NCI-H526 (cell line): Measurements from ENCODE around the gene HOXD9.

Experiments used
- DNase-seq, 2 experiments: peaks; one replicate each; lab custom pipeline; 2025; lab: John Stamatoyannopoulos, UW

HOXD9 gene

GRCh38 chr2:176165370-176166050 lies 43.0 kb downstream of the HOXD9 start:
- DNase-seq: no peak

- no peak for DNase-seq
Observed at GRCh38 chr2:176166272-176166671, 43.8 kb downstream of the HOXD9 start.

- DNase-seq: no peak
Observed at GRCh38 chr2:176167398-176167797, 44.9 kb downstream of the HOXD9 start.

DNA sequence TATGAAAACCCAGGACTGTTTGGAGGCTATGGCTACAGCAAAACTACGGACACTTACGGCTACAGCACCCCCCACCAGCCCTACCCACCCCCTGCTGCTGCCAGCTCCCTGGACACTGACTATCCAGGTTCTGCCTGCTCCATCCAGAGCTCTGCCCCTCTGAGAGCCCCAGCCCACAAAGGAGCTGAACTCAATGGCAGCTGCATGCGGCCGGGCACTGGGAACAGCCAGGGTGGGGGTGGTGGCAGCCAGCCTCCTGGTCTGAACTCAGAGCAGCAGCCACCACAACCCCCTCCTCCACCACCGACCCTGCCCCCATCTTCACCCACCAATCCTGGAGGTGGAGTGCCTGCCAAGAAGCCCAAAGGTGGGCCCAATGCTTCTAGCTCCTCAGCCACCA lies 46.7 kb downstream of the HOXD9 start:
- no peak for DNase-seq

DNA sequence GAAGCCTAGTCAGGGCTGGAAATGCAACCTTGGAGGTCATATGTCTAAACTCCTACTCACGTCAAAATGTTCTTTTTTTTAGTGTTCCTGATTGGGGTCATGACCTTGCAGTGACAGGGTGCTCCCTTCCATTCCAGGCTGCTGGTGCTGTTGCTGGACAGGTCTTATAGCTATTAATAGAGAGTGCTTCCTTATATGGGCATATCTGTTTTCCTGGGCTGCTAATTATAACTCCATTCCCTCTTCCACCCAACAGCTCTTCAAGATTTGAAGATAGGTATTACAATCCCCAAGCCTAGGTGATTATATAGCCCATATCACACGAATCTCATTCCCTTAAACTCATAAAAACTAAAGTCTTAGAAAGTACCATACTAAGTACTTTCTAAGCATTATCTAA lies 47.2 kb downstream of the HOXD9 start:
- no peak for DNase-seq

- DNase-seq: no peak
Observed at GRCh38 chr2:176170602-176171305, 48.2 kb downstream of the HOXD9 start.

DNA sequence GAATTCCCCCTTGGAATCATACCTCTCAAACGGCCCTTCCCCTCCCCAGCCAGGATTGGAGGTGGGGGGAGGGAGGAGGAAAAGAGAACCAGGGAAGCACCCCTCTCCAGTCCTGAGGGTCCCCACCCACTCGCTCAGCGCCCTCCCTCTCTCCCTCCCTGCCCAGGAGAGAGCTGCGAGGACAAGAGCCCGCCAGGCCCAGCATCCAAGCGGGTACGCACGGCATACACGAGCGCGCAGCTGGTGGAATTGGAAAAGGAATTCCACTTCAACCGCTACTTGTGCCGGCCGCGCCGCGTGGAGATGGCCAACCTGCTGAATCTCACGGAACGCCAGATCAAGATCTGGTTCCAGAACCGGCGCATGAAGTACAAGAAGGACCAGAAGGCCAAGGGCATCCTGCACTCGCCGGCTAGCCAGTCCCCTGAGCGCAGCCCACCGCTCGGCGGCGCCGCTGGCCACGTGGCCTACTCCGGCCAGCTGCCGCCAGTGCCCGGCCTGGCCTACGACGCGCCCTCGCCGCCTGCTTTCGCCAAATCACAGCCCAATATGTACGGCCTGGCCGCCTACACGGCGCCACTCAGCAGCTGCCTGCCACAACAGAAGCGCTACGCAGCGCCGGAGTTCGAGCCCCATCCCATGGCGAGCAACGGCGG lies 49.0 kb downstream of the HOXD9 start:
- DNase-seq: peak in 1 of 2 experiments; percentile 28

DNA sequence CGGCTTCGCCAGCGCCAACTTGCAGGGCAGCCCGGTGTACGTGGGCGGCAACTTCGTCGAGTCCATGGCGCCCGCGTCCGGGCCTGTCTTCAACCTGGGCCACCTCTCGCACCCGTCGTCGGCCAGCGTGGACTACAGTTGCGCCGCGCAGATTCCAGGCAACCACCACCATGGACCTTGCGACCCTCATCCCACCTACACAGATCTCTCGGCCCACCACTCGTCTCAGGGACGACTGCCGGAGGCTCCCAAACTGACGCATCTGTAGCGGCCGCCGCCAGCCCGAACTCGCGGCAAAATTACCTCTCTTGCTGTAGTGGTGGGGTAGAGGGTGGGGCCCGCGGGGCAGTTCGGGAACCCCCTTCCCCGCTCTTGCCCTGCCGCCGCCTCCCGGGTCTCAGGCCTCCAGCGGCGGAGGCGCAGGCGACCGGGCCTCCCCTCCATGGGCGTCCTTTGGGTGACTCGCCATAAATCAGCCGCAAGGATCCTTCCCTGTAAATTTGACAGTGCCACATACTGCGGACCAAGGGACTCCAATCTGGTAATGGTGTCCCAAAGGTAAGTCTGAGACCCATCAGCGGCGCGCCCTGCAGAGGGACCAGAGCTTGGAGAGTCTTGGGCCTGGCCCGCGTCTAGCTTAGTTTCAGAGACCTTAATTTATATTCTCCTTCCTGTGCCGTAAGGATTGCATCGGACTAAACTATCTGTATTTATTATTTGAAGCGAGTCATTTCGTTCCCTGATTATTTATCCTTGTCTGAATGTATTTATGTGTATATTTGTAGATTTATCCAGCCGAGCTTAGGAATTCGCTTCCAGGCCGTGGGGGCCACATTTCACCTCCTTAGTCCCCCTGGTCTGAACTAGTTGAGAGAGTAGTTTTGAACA lies 49.7 kb downstream of the HOXD9 start:
- no peak for DNase-seq

GRCh38 chr2:176172895-176173566 lies 50.5 kb downstream of the HOXD9 start:
- no peak for DNase-seq

GRCh38 chr2:176173567-176174381 lies 51.3 kb downstream of the HOXD9 start:
- DNase-seq: no peak

DNA sequence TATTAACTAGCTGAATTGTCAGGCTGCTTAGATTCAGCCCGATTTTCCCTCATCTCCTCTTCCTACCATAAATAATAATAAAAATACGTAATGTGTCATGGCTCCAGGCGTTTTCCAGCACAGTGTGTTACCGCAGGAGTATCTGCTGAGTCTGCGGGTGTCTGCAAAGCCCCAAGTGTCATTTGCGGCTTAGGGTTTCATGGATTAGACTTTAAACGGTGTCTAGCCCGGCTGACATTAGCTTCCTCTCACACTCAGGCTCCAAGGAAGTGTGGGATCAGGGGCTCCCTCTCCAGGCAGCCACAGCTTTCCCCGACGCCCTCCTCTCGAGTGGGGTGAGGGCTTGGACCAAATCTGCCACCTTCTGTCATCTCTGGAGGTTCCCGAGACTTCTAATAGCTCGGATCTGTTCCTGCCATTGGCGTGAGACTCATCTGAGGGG lies 51.9 kb downstream of the HOXD9 start:
- peak; percentile 71 for DNase-seq
